A549 (cell line): ENCODE measurements around the gene SORCS2. TPM values are rescaled to one million over a fixed set of nuclear protein-coding genes. Genes with fewer than 3 reads are reported as not detected.

ENCODE experiments used
- ATAC-seq, 2 experiments: fragments of 200-7000 bp in 1 of 2; fragments of >200 bp in 1 of 2; cut with Nextera tagmentation in 1 of 2; cut with Tn5 transposase in 1 of 2; 3 replicates each; pipeline versions ENCODE4 v1.8.0 to v1.9.1; 2018 to 2020; ENCODE audit warnings: mild to moderate bottlenecking in 1 of 2, moderate library complexity in 1 of 2
- CTCF ChIA-PET: fragments of 300-600 bp; sonication (Branson Sonifier 250); formaldehyde crosslinking; extraction: SDS; loops from one replicate; lab custom pipeline; 2021; ENCODE audit warnings: antibody characterized with exemption, inconsistent platforms; lab: Yijun Ruan, JAX
- POLR2A ChIA-PET: fragments of 350-600 bp; formaldehyde crosslinking; extraction: SDS; loops from one replicate; lab custom pipeline; 2021; ENCODE audit warnings: antibody characterized with exemption, inconsistent platforms; lab: Yijun Ruan, JAX
- DNase-seq, 2 experiments: peaks; one replicate each; pipeline versions ENCODE4 v3.0.0 to v3.0.0-alpha.2; 2011 to 2016; ENCODE audit warnings: low read depth in 1 of 2, low spot score in 1 of 2
- FAIRE-seq: peaks from 2 replicates; lab custom pipeline; 2011; peaks lifted over from hg19 to GRCh38; lab: Jason Lieb, UNC
- H3K27ac ChIP-seq, 2 experiments: fragments of >200 bp; sonication (Bioruptor Twin); formaldehyde crosslinking; 3 replicates each; pipeline ENCODE4 v1.5.1; 2016 to 2017
- H3K4me1 ChIP-seq: fragments of >200 bp; sonication (Bioruptor Twin); formaldehyde crosslinking; 3 replicates; pipeline ENCODE4 v1.6.1; 2016
- H3K4me2 ChIP-seq: fragments of >200 bp; sonication (Bioruptor Twin); formaldehyde crosslinking; 3 replicates; pipeline ENCODE4 v1.6.1; 2016
- H3K4me3 ChIP-seq: fragments of >200 bp; sonication (Bioruptor Twin); formaldehyde crosslinking; 3 replicates; pipeline ENCODE4 v1.5.1; 2016
- H3K9me3 ChIP-seq: fragments of >200 bp; sonication (Bioruptor Twin); formaldehyde crosslinking; 3 replicates; pipeline ENCODE4 v1.6.1; 2016
- BCL3 ChIP-seq: fragments of >200 bp; sonication (Bioruptor Twin); formaldehyde crosslinking; IDR thresholded peaks from 3 replicates; pipeline ENCODE4 v1.6.1; 2016
- CBX2 ChIP-seq: fragments of 200-600 bp; sonication (generic); IDR thresholded peaks from 2 replicates; pipeline ENCODE4 v1.6.1; 2016; ENCODE audit warnings: low read depth, mild to moderate bottlenecking, borderline replicate concordance
- CBX8 ChIP-seq: fragments of 200-600 bp; sonication (generic); IDR thresholded peaks from 2 replicates; pipeline ENCODE4 v1.6.1; 2016
- CHD4 ChIP-seq: fragments of 200-600 bp; sonication (generic); IDR thresholded peaks from 2 replicates; pipeline ENCODE4 v1.6.1; 2016; ENCODE audit warnings: antibody characterized with exemption, mild to moderate bottlenecking, borderline replicate concordance
- EHF ChIP-seq: fragments of 250-450 bp; sonication (Bioruptor Pico); IDR thresholded peaks from 2 replicates; pipeline ENCODE4 v1.5.0; 2020; ENCODE audit warnings: mild to moderate bottlenecking
- ELK1 ChIP-seq: fragments of 150-350 bp; IDR thresholded peaks from 2 replicates; pipeline ENCODE4 v1.6.1; 2014; ENCODE audit warnings: low read depth, mild to moderate bottlenecking, low read length
- FOSL2 ChIP-seq, 2 experiments: fragments of 450-650 bp in 1 of 2; fragments of >200 bp in 1 of 2; sonication (Bioruptor Twin) in 1 of 2; formaldehyde crosslinking; IDR thresholded peaks; 2 replicates each; pipeline versions ENCODE4 v1.5.0 to v1.6.1; 2016 to 2020; ENCODE audit warnings: mild to moderate bottlenecking in 1 of 2, moderate library complexity in 1 of 2
- GATA3 ChIP-seq: IDR thresholded peaks from 2 replicates; pipeline ENCODE4 v1.6.1; 2012; ENCODE audit warnings: borderline replicate concordance
- HEYL ChIP-seq: fragments of 250-450 bp; sonication (Bioruptor Pico); IDR thresholded peaks from 2 replicates; pipeline ENCODE4 v1.8.0; 2021; ENCODE audit warnings: mild to moderate bottlenecking, moderate library complexity
- HOXA7 ChIP-seq: fragments of 250-450 bp; sonication (Bioruptor Pico); IDR thresholded peaks from 2 replicates; pipeline ENCODE4 v1.5.0; 2020; ENCODE audit warnings: mild to moderate bottlenecking, moderate library complexity
- HOXB13 ChIP-seq: fragments of 250-450 bp; sonication (Bioruptor Pico); IDR thresholded peaks from 2 replicates; pipeline ENCODE4 v1.5.0; 2020; ENCODE audit warnings: low read depth, mild to moderate bottlenecking, moderate library complexity
- KDM1A ChIP-seq: fragments of 200-600 bp; sonication (generic); IDR thresholded peaks from 2 replicates; pipeline ENCODE4 v1.6.1; 2016; ENCODE audit warnings: low read depth, mild to moderate bottlenecking
- MAX ChIP-seq: IDR thresholded peaks from 2 replicates; pipeline ENCODE4 v1.6.1; 2012
- MAZ ChIP-seq: fragments of 150-350 bp; IDR thresholded peaks from 2 replicates; pipeline ENCODE4 v1.6.1; 2014; ENCODE audit warnings: antibody characterized with exemption, low read depth, low read length, borderline replicate concordance
- NR3C1 ChIP-seq: fragments of >200 bp; sonication (Bioruptor Twin); formaldehyde crosslinking; IDR thresholded peaks from 3 replicates; pipeline ENCODE4 v1.6.1; 2017
- POLR2A ChIP-seq: IDR thresholded peaks from 2 replicates; pipeline ENCODE4 v1.6.1; 2012; ENCODE audit warnings: mild to moderate bottlenecking, low read length
- RARB ChIP-seq: fragments of 250-450 bp; sonication (Bioruptor Pico); IDR thresholded peaks from 2 replicates; pipeline ENCODE4 v1.8.0; 2021; ENCODE audit warnings: mild to moderate bottlenecking, moderate library complexity
- RCOR1 ChIP-seq: fragments of 150-350 bp; IDR thresholded peaks from 2 replicates; pipeline ENCODE4 v1.6.1; 2014; ENCODE audit warnings: antibody characterized with exemption, low read length, low read depth
- REST ChIP-seq: fragments of 200-600 bp; sonication (generic); IDR thresholded peaks from 2 replicates; pipeline ENCODE4 v1.6.1; 2016; ENCODE audit warnings: antibody characterized with exemption, mild to moderate bottlenecking, moderate library complexity
- SMC3 ChIP-seq: fragments of >200 bp; sonication (Bioruptor Twin); formaldehyde crosslinking; IDR thresholded peaks from 3 replicates; pipeline ENCODE4 v1.6.1; 2018; ENCODE audit warnings: inconsistent platforms
- TP53 ChIP-seq: fragments of 250-450 bp; sonication (Bioruptor Pico); IDR thresholded peaks from 2 replicates; pipeline ENCODE4 v1.5.0; 2021; ENCODE audit warnings: mild to moderate bottlenecking, moderate library complexity
- USF2 ChIP-seq: fragments of 450-650 bp; IDR thresholded peaks from 2 replicates; pipeline ENCODE4 v1.6.1; 2014; ENCODE audit warnings: antibody characterized with exemption
- ZC3H11A ChIP-seq: fragments of 450-650 bp; IDR thresholded peaks from 2 replicates; pipeline ENCODE4 v1.6.1; 2014; ENCODE audit warnings: antibody characterized with exemption, mild to moderate bottlenecking
- ZFP36 ChIP-seq: fragments of 450-650 bp; IDR thresholded peaks from 2 replicates; pipeline ENCODE4 v1.6.1; 2014; ENCODE audit warnings: borderline replicate concordance; ENCODE audit not compliant: partially characterized antibody
- WGBS: methylation state at CpG from one replicate; pipeline ENCODE4 v1.1.6; 2017; ENCODE audit errors: missing lambda C conversion rate; 5-methylcytosine and 5-hydroxymethylcytosine counted together
- polyA plus RNA-seq, 4 experiments: library from polyadenylated mRNA; depleted of rRNA in 3 of 4; stranded (reverse); fragments of >200 nt; fragmentation: RNase III in 1 of 4; extraction: RNeasy Plus Mini Kit Qiagen cat#74134 plus additional on column Dnase treatment in 1 of 4; gene quantifications; 2 replicates in 3 of 4; 3 replicates in 1 of 4; pipeline ENCODE4 v1.2.3, GENCODE V29; 2011 to 2017

Gene SORCS2
- polyA plus RNA-seq, 2 of the 4 experiments (the other 2 are of a cell fraction): 1.4 to 4.6 TPM

- TF ChIP-seq MAZ (no peak), GATA3 (no peak), USF2 (no peak), TP53 (CRISPR knock-in tag) (no peak), NR3C1 (no peak), CHD4 (no peak), FOSL2 (IDR thresholded peaks at IDR 0.05) (no peak), FOSL2 (CRISPR knock-in tag; IDR thresholded peaks at IDR 0.05) (no peak)
These were observed 241.2 kb downstream of the SORCS2 start (continued) for GRCh38 chr4:7433376-7434140.

GRCh38 chr4:7434141-7434765 lies 241.9 kb downstream of the SORCS2 start:
- ATAC-seq (no peak), DNase-seq (no peak), FAIRE-seq (no peak)
- WGBS: 86% methylated on average over 2 of the region's 26 CpGs
- H3K27ac ChIP-seq: peak overlapping the region in 1 of 2 experiments; percentile 81; a peak in 2 of 6 replicates
- ChIA-PET CTCF (no interaction called here), POLR2A (no interaction called here)
- TF ChIP-seq ZC3H11A (no peak), KDM1A (no peak), CBX8 (no peak), EHF (CRISPR knock-in tag) (no peak), NR3C1 (no peak)
- H3K9me3 ChIP-seq: no peaks in the 10 kb centered on the region
- peak overlapping the region; percentile 34; the same call in 1 of the 3 replicates for H3K4me2 ChIP-seq
- H3K4me1 ChIP-seq: peaks cover 32% of the 10 kb centered on the region
- H3K4me3 ChIP-seq: no peak overlapping the region

GRCh38 chr4:7434766-7435150 lies 242.4 kb downstream of the SORCS2 start, which contains the start of gene PSAPL1:
PSAPL1 (minus strand) TSS chr4:7434930; CDS start chr4:7434879, 51 bp downstream.
- H3K4me1 ChIP-seq: peaks cover 28% of the 10 kb centered on the region
- H3K27ac ChIP-seq: peak within 1 kb of the TSS in 1 of 2 experiments; percentile 81; a peak in 3 of 6 replicates
- no peak for FAIRE-seq
- H3K4me2 ChIP-seq: peak within 1 kb of the TSS; percentile 34; the same call in 2 of the 3 replicates
- peak; percentile 90 to 95 for ATAC-seq
- POLR2A ChIA-PET: no interaction called here
- DNase-seq: peak; percentile 35 to 81
- H3K4me3 ChIP-seq: no peak within 1 kb of the TSS
- CTCF ChIA-PET: no interaction called here
- WGBS: 10% methylated on average over 2 of the region's 7 CpGs
- TF ChIP-seq GATA3: no peak
- TF ChIP-seq EHF (CRISPR knock-in tag): no peak
- no peak for TF ChIP-seq MAX
- no peak for TF ChIP-seq KDM1A
- no peak for TF ChIP-seq CBX2
- TF ChIP-seq FOSL2 (IDR thresholded peaks at IDR 0.05): no peak
- TF ChIP-seq FOSL2 (CRISPR knock-in tag; IDR thresholded peaks at IDR 0.05): no peak
- no peak for TF ChIP-seq HEYL (CRISPR knock-in tag)
- TF ChIP-seq RARB: no peak
- TF ChIP-seq HOXA7: no peak
- no peak for TF ChIP-seq SMC3
- no peak for TF ChIP-seq RCOR1
- TF ChIP-seq, all 56 proteins: peak for 0
- no peaks in the 10 kb centered on the region for H3K9me3 ChIP-seq

GRCh38 chr4:7435471-7436061 lies 243.2 kb downstream of the SORCS2 start:
- no peaks in the 10 kb centered on the region for H3K9me3 ChIP-seq
- ChIA-PET POLR2A (no interaction called here), CTCF (no interaction called here)
- no peak overlapping the region for H3K4me3 ChIP-seq
- peaks cover 20% of the 10 kb centered on the region for H3K4me1 ChIP-seq
- H3K27ac ChIP-seq: peak overlapping the region in 1 of 2 experiments; percentile 81; a peak in 3 of 6 replicates
- FAIRE-seq (no peak), DNase-seq (no peak), ATAC-seq (no peak)
- H3K4me2 ChIP-seq: no peak overlapping the region
- WGBS: 80% methylated on average over 11 of the region's 11 CpGs
- TF ChIP-seq ELK1: no peak
- no peak for TF ChIP-seq HOXB13 (CRISPR knock-in tag)
- TF ChIP-seq BCL3: no peak
- no peak for TF ChIP-seq POLR2A
- no peak for TF ChIP-seq REST
- no peak for TF ChIP-seq ZFP36
